K562 treated with DMSO at 1 percent for 12 hours (cell line): ENCODE measurements around the gene WFDC10A. TPM values are rescaled to one million over a fixed set of nuclear protein-coding genes. Genes with fewer than 3 reads are reported as not detected.

ENCODE experiments used
- total RNA-seq: library from RNA; unstranded; fragments of 300-600 nt; gene quantifications from 2 replicates; pipeline ENCODE4 v1.2.3, GENCODE V29; 2022; ENCODE audit not compliant: insufficient read depth

The WFDC10A gene
- not detected in 2 replicates for total RNA-seq

GRCh38 chr20:45629496-45630100 is at the start of gene WFDC10A:
Gene WFDC10A, plus strand, starts transcription at chr20:45629739. Its CDS starts 75 bp downstream, at chr20:45629814.

DNA sequence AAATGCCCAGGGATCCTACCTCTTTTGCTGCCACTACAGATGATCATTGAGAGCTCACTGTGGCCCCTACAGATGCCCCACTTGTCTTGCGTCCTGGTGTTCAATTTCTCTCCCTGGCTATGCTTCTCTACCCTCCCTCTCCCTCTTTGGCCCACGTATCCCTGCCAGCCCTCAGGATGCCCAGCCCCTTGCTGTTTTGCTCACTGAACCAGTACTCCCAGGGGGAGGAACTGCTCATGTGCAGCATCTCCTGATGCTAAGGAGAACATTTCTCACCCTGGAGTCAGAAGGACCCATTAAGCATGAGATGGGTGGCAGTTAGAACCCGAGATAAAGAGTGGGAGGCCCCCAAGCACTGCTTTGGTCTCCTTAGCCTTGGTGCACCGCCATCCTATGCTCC is 1.6 kb downstream of the WFDC10A start, which contains the start of gene WFDC9:
WFDC9 (minus strand) TSS at position 101 of the 400 bp plus-strand sequence. CDS start 21,103 bp downstream, outside the sequence.

GRCh38 chr20:45670139-45670538 is 40.6 kb downstream of the WFDC10A start, which contains the start of gene WFDC11:
Gene WFDC11, minus strand, starts transcription at chr20:45670239. Its CDS starts 19,639 bp downstream, at chr20:45650600.

Other genes with a start within 250 kb of the WFDC10A start
- gene DBNDD2, start 221.4 kb upstream of the WFDC10A start, total RNA-seq, result 59.6 and 63.6 TPM in 2 replicates
- 89.3 and 114 TPM in 2 replicates for gene PIGT, start 213.6 kb upstream of the WFDC10A start, total RNA-seq
- not detected in 2 replicates for gene WFDC2, start 160.0 kb upstream of the WFDC10A start, total RNA-seq
- gene SPINT3, start 114.1 kb upstream of the WFDC10A start, total RNA-seq, result not detected in 2 replicates
- gene WFDC6, start 90.3 kb upstream of the WFDC10A start, total RNA-seq, result not detected in 2 replicates
- not detected in 2 replicates for gene EPPIN, start 82.3 kb upstream of the WFDC10A start, total RNA-seq
- gene WFDC8, start 50.5 kb upstream of the WFDC10A start, total RNA-seq, result not detected in 2 replicates
- gene WFDC9, start 1.5 kb downstream of the WFDC10A start, total RNA-seq, result not detected in 2 replicates
- gene WFDC11, start 40.5 kb downstream of the WFDC10A start, total RNA-seq, result not detected in 2 replicates
- not detected in 2 replicates for gene WFDC13, start 72.3 kb downstream of the WFDC10A start, total RNA-seq
- gene WFDC10B, start 75.3 kb downstream of the WFDC10A start, total RNA-seq, result not detected in 2 replicates
- not detected in 2 replicates for gene SPINT4, start 92.6 kb downstream of the WFDC10A start, total RNA-seq
- gene WFDC3, start 162.1 kb downstream of the WFDC10A start, total RNA-seq, result not detected in 2 replicates
- gene DNTTIP1, start 162.2 kb downstream of the WFDC10A start, total RNA-seq, result 40.3 and 42.3 TPM in 2 replicates
- gene UBE2C, start 182.9 kb downstream of the WFDC10A start, total RNA-seq, result 1.5 TPM in 1 of 2 replicates, not detected in the other
- gene TNNC2, start 197.6 kb downstream of the WFDC10A start, total RNA-seq, result not detected in 2 replicates
- gene SNX21, start 204.1 kb downstream of the WFDC10A start, total RNA-seq, result 1.9 and 3.5 TPM in 2 replicates
- 68.3 and 90.4 TPM in 2 replicates for gene ACOT8, start 227.7 kb downstream of the WFDC10A start, total RNA-seq
- 4.7 and 7.7 TPM in 2 replicates for gene ZSWIM3, start 227.9 kb downstream of the WFDC10A start, total RNA-seq